Hair follicle dermal papilla cell (primary cell): ENCODE data around the gene CTXN3. TPM values are rescaled to one million over a fixed set of nuclear protein-coding genes. Genes with fewer than 3 reads are reported as not detected.

Experiments used
- total RNA-seq: library from RNA; depleted of rRNA; stranded (reverse); fragments of >200 nt; gene quantifications from 2 replicates; pipeline ENCODE4 v1.2.3, GENCODE V29; 2012

Gene CTXN3
- not detected in 2 replicates for total RNA-seq

GRCh38 chr5:127649018-127649439 is at the start of gene CTXN3:
Gene CTXN3 (plus strand): TSS chr5:127649082. CDS start chr5:127657522, 8,440 bp downstream.

GRCh38 chr5:127702926-127703561 is 54.2 kb downstream of the CTXN3 start, which contains the start of gene CCDC192:
Gene CCDC192 (plus strand): TSS chr5:127703391. CDS start chr5:127703446, 55 bp downstream.

Other genes with a start within 250 kb of the CTXN3 start
- 78.1 and 101 TPM in 2 replicates for gene PRRC1, start 131.4 kb upstream of the CTXN3 start, total RNA-seq
- gene CCDC192, start 54.3 kb downstream of the CTXN3 start, total RNA-seq = not detected in 2 replicates